GM12878 (cell line): ENCODE measurements around the gene GOLGA6L9. TPM values are rescaled to one million over a fixed set of nuclear protein-coding genes. Genes with fewer than 3 reads are reported as not detected.

Experiments
- ATAC-seq: fragments of 200-7000 bp; cut with Tn5 transposase; 3 replicates; pipeline ENCODE4 v1.9.1; 2020; ENCODE audit warnings: mild to moderate bottlenecking, moderate library complexity
- BruUV-seq: library from RNA; stranded (reverse); fragments of 400-500 nt; replicated peaks from 2 replicates; lab custom pipeline; 2021; lab: Mats Ljungman, UMichigan
- CTCF ChIA-PET: fragments of 300-600 bp; sonication (Branson Sonifier 250); formaldehyde crosslinking; extraction: SDS; loops from one replicate; lab custom pipeline; 2021; ENCODE audit warnings: inconsistent platforms; lab: Yijun Ruan, JAX
- POLR2A ChIA-PET: fragments of 350-600 bp; formaldehyde crosslinking; extraction: SDS; loops from one replicate; lab custom pipeline; 2021; ENCODE audit warnings: inconsistent platforms; lab: Charles Lee
- RAD21 ChIA-PET: fragments of 300-600 bp; sonication (Branson Sonifier 250); formaldehyde crosslinking; loops from one replicate; lab custom pipeline; 2023; ENCODE audit warnings: antibody characterized with exemption; ENCODE audit not compliant: unreplicated experiment; lab: Charles Lee
- SMC1A ChIA-PET: fragments of 300-600 bp; sonication (Branson Sonifier 250); formaldehyde crosslinking; loops from one replicate; lab custom pipeline; 2023; ENCODE audit not compliant: unreplicated experiment, uncharacterized antibody; lab: Charles Lee
- DNase-seq: peaks from one replicate; pipeline ENCODE4 v3.0.0-alpha.2; 2011; ENCODE audit warnings: low read depth, low spot score
- FAIRE-seq: peaks from 3 replicates; lab custom pipeline; 2011; peaks lifted over from hg19 to GRCh38; lab: Jason Lieb, UNC
- H2AFZ ChIP-seq: 2 replicates; pipeline ENCODE4 v1.6.0; 2011; ENCODE audit warnings: low read depth, low read length, control low read depth; ENCODE audit not compliant: control insufficient read depth
- H3K27ac ChIP-seq: 2 replicates; pipeline ENCODE4 v1.5.1; 2011; ENCODE audit warnings: control low read depth; ENCODE audit not compliant: control insufficient read depth, insufficient read depth
- H3K27me3 ChIP-seq, 2 experiments: replicated peaks in 1 of 2; 2 replicates each; pipeline versions ENCODE4 v1.6.0 to v1.6.1; 2011; ENCODE audit warnings: low read length in 1 of 2; ENCODE audit not compliant: control insufficient read depth in 2 of 2, insufficient read depth in 2 of 2
- H3K36me3 ChIP-seq, 2 experiments: 2 replicates each; pipeline ENCODE4 v1.5.1; 2011; ENCODE audit warnings: low read length in 1 of 2; ENCODE audit not compliant: control insufficient read depth in 2 of 2, insufficient read depth in 2 of 2
- H3K4me1 ChIP-seq: 2 replicates; pipeline ENCODE4 v1.6.1; 2011; ENCODE audit warnings: mild to moderate bottlenecking, low read length, moderate library complexity, mixed read lengths; ENCODE audit not compliant: control insufficient read depth, insufficient read depth
- H3K4me2 ChIP-seq: 2 replicates; pipeline ENCODE4 v1.6.0; 2011; ENCODE audit warnings: control low read depth; ENCODE audit not compliant: control insufficient read depth, insufficient read depth
- H3K4me3 ChIP-seq: fragments of 200-600 bp; sonication (generic); 2 replicates; pipeline ENCODE4 v1.5.1; 2016
- H3K79me2 ChIP-seq: 2 replicates; pipeline ENCODE4 v1.6.0; 2011; ENCODE audit warnings: low read length; ENCODE audit not compliant: control insufficient read depth, insufficient read depth
- H3K9ac ChIP-seq: 2 replicates; pipeline ENCODE4 v1.8.0; 2011; ENCODE audit warnings: low read length, control low read depth, mixed read lengths; ENCODE audit not compliant: control insufficient read depth, insufficient read depth
- H3K9me3 ChIP-seq: replicated peaks from 3 replicates; pipeline ENCODE4 v1.5.1; 2011; ENCODE audit warnings: mild to moderate bottlenecking, low read length; ENCODE audit not compliant: control insufficient read depth, insufficient read depth
- H4K20me1 ChIP-seq: 2 replicates; pipeline ENCODE4 v1.6.0; 2011; ENCODE audit not compliant: control insufficient read depth, insufficient read depth
- BACH1 ChIP-seq: fragments of 450-650 bp; IDR thresholded peaks from 2 replicates; pipeline ENCODE4 v1.6.1; 2017; ENCODE audit warnings: mild to moderate bottlenecking, borderline replicate concordance
- ESRRA ChIP-seq: IDR thresholded peaks from 2 replicates; pipeline ENCODE4 v1.6.1; 2012; ENCODE audit warnings: mild to moderate bottlenecking, low read length, improper control_type of control experiment
- HDAC2 ChIP-seq: fragments of 200-600 bp; sonication (generic); IDR thresholded peaks from 2 replicates; pipeline ENCODE4 v1.6.1; 2017
- KLF5 ChIP-seq: fragments of 450-650 bp; IDR thresholded peaks from 2 replicates; pipeline ENCODE4 v1.6.1; 2014; ENCODE audit warnings: mild to moderate bottlenecking; ENCODE audit not compliant: partially characterized antibody
- MTA3 ChIP-seq: IDR thresholded peaks from 2 replicates; pipeline ENCODE4 v1.6.1; 2012; ENCODE audit warnings: low read length, inconsistent platforms, borderline replicate concordance
- NRF1 ChIP-seq: conservative IDR thresholded peaks from 2 replicates; pipeline ENCODE4 v1.6.1; 2011; ENCODE audit warnings: mild to moderate bottlenecking, low read depth, low read length, improper control_type of control experiment
- PBX3 ChIP-seq: IDR thresholded peaks from 2 replicates; pipeline ENCODE4 v1.6.1; 2011; ENCODE audit warnings: mild to moderate bottlenecking, low read depth, low read length, moderate library complexity; ENCODE audit not compliant: insufficient replicate concordance
- RBBP5 ChIP-seq: fragments of 200-600 bp; sonication (generic); conservative IDR thresholded peaks from 2 replicates; pipeline ENCODE4 v1.6.1; 2016
- RUNX3 ChIP-seq: IDR thresholded peaks from 2 replicates; pipeline ENCODE4 v1.6.1; 2012; ENCODE audit warnings: low read length, inconsistent platforms
- SMAD5 ChIP-seq: IDR thresholded peaks from 2 replicates; pipeline ENCODE4 v1.6.1; 2016; ENCODE audit warnings: antibody characterized with exemption, low read depth
- STAT1 ChIP-seq: fragments of 450-650 bp; conservative IDR thresholded peaks from 2 replicates; pipeline ENCODE4 v1.6.1; 2014; ENCODE audit warnings: antibody characterized with exemption, mild to moderate bottlenecking
- ZBTB11 ChIP-seq: fragments of 450-650 bp; formaldehyde crosslinking; IDR thresholded peaks from 2 replicates; pipeline ENCODE4 v1.5.0; 2022; ENCODE audit warnings: mild to moderate bottlenecking, missing genetic modification characterization
- ZNF24 ChIP-seq: fragments of 450-650 bp; IDR thresholded peaks from 2 replicates; pipeline ENCODE4 v1.6.1; 2017; ENCODE audit warnings: antibody characterized with exemption, mild to moderate bottlenecking
- WGBS: methylation state at CpG from one replicate; pipeline ENCODE4 v1.1.6; 2016; ENCODE audit warnings: low lambda C conversion rate; ENCODE audit not compliant: insufficient replicate concordance, insufficient coverage; ENCODE audit errors: missing lambda C conversion rate; 5-methylcytosine and 5-hydroxymethylcytosine counted together
- in situ Hi-C: fragments of 300-500 bp; cut with MboI; formaldehyde crosslinking; loops from 9 replicates; pipeline ENCODE4 v1.14.3; 2018; ENCODE audit warnings: mixed read lengths
- intact Hi-C: fragments of 100-400 bp; cut with micrococcal nuclease; formaldehyde crosslinking; loops from one replicate; pipeline ENCODE4 v1.14.2; 2022; ENCODE audit not compliant: unreplicated experiment
- polyA plus RNA-seq, 11 experiments: library from polyadenylated mRNA; depleted of rRNA in 4 of 11; unstranded in 6 of 11; stranded (reverse) in 5 of 11; fragments of >200 nt; fragmentation: Nextera tagmentation in 4 of 11; fragmentation: Illumina TruSeq in 1 of 11; extraction: Ambion mirVana in 4 of 11; extraction: Trizol in 1 of 11; gene quantifications; 1 replicate in 1 of 11; 2 replicates in 10 of 11; pipeline versions ENCODE4 v1.2.1 to v1.2.3, GENCODE V29; 2011 to 2016; ENCODE audit warnings: inconsistent platforms in 2 of 11, missing spikeins in 2 of 11, low read depth in 1 of 11
- total RNA-seq, 4 experiments: library from RNA; depleted of rRNA in 3 of 4; stranded (reverse); fragments of >200 nt in 3 of 4; fragmentation: Illumina TruSeq in 1 of 4; extraction: Trizol in 1 of 4; gene quantifications; 2 replicates each; pipeline versions ENCODE4 v1.2.1 to v1.2.3, GENCODE V29; 2013 to 2021
- TF ChIP-seq, protein P1 (sequence below): fragments of 150-350 bp; IDR thresholded peaks from 2 replicates; pipeline ENCODE4 v1.6.1; 2016; ENCODE audit warnings: low read depth, low read length
- TF ChIP-seq, protein P2 (sequence below): fragments of 450-650 bp; IDR thresholded peaks from 2 replicates; pipeline ENCODE4 v1.6.1; 2017; ENCODE audit warnings: borderline replicate concordance

GOLGA6L9 gene
- total and polyA plus RNA-seq, 10 of the 15 experiments (the other 5 are each of a cell fraction or from before 2014, with no cell fraction given), result 0.35 to 4.6 (median 1.4) TPM

GRCh38 chr15:82398785-82399184 lies 30.8 kb upstream of the GOLGA6L9 start:
- H3K4me3 ChIP-seq, result peak overlapping the region; percentile 7; the same call in 1 of the 2 replicates
- no CpG with 5 or more reads among the region's 1 CpG for WGBS
- no peak for DNase-seq
- BruUV-seq, result no TSS peak
- H3K4me2 ChIP-seq, result peak overlapping the region; percentile 72
- peak overlapping the region; percentile 1 for H2AFZ ChIP-seq
- no peaks in the 10 kb centered on the region for H3K36me3 ChIP-seq
- ChIA-PET RAD21 (no interaction called here), SMC1A (interaction anchor here (1.2 kb wide), 1 partner anchor 9 kb away, joined by 3 read pairs; no protein-coding TSS in a partner anchor), CTCF (no interaction called here), POLR2A (no interaction called here)
- intact Hi-C loops, result no loop called here
- in situ Hi-C loops, result no loop called here
- H3K27me3 ChIP-seq, result no peaks in the 10 kb centered on the region
- H3K27ac ChIP-seq, result peak overlapping the region; percentile 17
- no peaks in the 10 kb centered on the region; the same call in 1 of the 2 replicates for H3K79me2 ChIP-seq
- peak; percentile 72 for ATAC-seq
- H3K9ac ChIP-seq, result peak overlapping the region; percentile 2; the same call in 1 of the 2 replicates
- no peak for FAIRE-seq
- no peaks in the 10 kb centered on the region; the same call in 1 of the 2 replicates for H3K4me1 ChIP-seq
- H3K9me3 ChIP-seq, result no peaks in the 10 kb centered on the region
- H4K20me1 ChIP-seq, result no peaks in the 10 kb centered on the region
- TF ChIP-seq ZBTB11 (CRISPR knock-in tag) (no peak), NRF1 (no peak), KLF5 (no peak), STAT1 (no peak), RBBP5 (no peak), BACH1 (no peak), RUNX3 (no peak), MTA3 (no peak), HDAC2 (no peak), ZNF24 (no peak), ESRRA (no peak), SMAD5 (no peak), PBX3 (no peak)
- TF ChIP-seq, protein P1, sequence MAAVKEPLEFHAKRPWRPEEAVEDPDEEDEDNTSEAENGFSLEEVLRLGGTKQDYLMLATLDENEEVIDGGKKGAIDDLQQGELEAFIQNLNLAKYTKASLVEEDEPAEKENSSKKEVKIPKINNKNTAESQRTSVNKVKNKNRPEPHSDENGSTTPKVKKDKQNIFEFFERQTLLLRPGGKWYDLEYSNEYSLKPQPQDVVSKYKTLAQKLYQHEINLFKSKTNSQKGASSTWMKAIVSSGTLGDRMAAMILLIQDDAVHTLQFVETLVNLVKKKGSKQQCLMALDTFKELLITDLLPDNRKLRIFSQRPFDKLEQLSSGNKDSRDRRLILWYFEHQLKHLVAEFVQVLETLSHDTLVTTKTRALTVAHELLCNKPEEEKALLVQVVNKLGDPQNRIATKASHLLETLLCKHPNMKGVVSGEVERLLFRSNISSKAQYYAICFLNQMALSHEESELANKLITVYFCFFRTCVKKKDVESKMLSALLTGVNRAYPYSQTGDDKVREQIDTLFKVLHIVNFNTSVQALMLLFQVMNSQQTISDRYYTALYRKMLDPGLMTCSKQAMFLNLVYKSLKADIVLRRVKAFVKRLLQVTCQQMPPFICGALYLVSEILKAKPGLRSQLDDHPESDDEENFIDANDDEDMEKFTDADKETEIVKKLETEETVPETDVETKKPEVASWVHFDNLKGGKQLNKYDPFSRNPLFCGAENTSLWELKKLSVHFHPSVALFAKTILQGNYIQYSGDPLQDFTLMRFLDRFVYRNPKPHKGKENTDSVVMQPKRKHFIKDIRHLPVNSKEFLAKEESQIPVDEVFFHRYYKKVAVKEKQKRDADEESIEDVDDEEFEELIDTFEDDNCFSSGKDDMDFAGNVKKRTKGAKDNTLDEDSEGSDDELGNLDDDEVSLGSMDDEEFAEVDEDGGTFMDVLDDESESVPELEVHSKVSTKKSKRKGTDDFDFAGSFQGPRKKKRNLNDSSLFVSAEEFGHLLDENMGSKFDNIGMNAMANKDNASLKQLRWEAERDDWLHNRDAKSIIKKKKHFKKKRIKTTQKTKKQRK, result no peak
- TF ChIP-seq, protein P2, sequence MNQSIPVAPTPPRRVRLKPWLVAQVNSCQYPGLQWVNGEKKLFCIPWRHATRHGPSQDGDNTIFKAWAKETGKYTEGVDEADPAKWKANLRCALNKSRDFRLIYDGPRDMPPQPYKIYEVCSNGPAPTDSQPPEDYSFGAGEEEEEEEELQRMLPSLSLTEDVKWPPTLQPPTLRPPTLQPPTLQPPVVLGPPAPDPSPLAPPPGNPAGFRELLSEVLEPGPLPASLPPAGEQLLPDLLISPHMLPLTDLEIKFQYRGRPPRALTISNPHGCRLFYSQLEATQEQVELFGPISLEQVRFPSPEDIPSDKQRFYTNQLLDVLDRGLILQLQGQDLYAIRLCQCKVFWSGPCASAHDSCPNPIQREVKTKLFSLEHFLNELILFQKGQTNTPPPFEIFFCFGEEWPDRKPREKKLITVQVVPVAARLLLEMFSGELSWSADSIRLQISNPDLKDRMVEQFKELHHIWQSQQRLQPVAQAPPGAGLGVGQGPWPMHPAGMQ, result no peak
